Measurements from ENCODE around the gene GRPEL1. TPM values are rescaled to one million over a fixed set of nuclear protein-coding genes. Genes with fewer than 3 reads are reported as not detected.

Gene GRPEL1
- total and polyA plus RNA-seq, 11 donors = 38.6 to 70.8 (median 55.4) TPM

- H3K27me3 ChIP-seq = no peaks in the 10 kb centered on the region
- H3K9me3 ChIP-seq = no peaks in the 10 kb centered on the region
- no peak for ATAC-seq
- no peak overlapping the region for H3K27ac ChIP-seq
- DNase-seq = no peak
- TF ChIP-seq, protein P1, sequence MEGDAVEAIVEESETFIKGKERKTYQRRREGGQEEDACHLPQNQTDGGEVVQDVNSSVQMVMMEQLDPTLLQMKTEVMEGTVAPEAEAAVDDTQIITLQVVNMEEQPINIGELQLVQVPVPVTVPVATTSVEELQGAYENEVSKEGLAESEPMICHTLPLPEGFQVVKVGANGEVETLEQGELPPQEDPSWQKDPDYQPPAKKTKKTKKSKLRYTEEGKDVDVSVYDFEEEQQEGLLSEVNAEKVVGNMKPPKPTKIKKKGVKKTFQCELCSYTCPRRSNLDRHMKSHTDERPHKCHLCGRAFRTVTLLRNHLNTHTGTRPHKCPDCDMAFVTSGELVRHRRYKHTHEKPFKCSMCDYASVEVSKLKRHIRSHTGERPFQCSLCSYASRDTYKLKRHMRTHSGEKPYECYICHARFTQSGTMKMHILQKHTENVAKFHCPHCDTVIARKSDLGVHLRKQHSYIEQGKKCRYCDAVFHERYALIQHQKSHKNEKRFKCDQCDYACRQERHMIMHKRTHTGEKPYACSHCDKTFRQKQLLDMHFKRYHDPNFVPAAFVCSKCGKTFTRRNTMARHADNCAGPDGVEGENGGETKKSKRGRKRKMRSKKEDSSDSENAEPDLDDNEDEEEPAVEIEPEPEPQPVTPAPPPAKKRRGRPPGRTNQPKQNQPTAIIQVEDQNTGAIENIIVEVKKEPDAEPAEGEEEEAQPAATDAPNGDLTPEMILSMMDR (IDR thresholded peaks at IDR 0.05) = no peak
- no peak for TF ChIP-seq POLR2A (IDR thresholded peaks at IDR 0.05)
- no peak overlapping the region for H3K4me3 ChIP-seq
- no peaks in the 10 kb centered on the region for H3K4me1 ChIP-seq
- intact Hi-C loops (cut with DNase I) = no loop called here
- 94 to 97% (median 96%) methylated on average over 12 of the region's 12 CpGs for WGBS, 4 donors
- H3K36me3 ChIP-seq = peaks cover 0 to 75% (median 63%) of the 10 kb centered on the region in 9 donors
These were observed 38.7 kb downstream of the GRPEL1 start for GRCh38 chr4:7029212-7029611.

DNA sequence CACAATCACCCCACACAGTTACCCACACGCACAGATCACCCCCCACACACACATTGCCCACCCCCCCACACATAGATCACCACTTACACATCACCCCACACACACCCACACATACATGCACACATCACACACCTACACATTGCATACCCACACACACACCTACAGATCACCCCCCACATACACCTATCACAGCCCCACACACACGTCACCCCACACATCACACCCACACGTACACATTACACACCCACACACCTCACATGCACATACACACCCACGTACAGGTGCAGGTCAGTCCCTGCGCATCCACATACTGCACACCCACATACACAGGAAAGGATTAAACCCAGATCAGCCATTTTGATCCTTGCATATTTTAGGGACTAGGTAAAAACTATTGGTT is 40.0 kb downstream of the GRPEL1 start:
- H3K27me3 ChIP-seq = no peaks in the 10 kb centered on the region
- no peak for ATAC-seq
- TF ChIP-seq POLR2A (IDR thresholded peaks at IDR 0.05) = no peak
- TF ChIP-seq, protein P1 (IDR thresholded peaks at IDR 0.05) = no peak
- intact Hi-C loops (cut with DNase I) = no loop called here
- no peaks in the 10 kb centered on the region for H3K4me1 ChIP-seq
- H3K9me3 ChIP-seq = no peaks in the 10 kb centered on the region
- no peak overlapping the region for H3K4me3 ChIP-seq
- no peak overlapping the region for H3K27ac ChIP-seq
- DNase-seq = no peak
- WGBS, 4 donors = 79 to 92% (median 91%) methylated on average over 5 of the region's 5 CpGs
- peaks cover 0 to 87% (median 73%) of the 10 kb centered on the region in 9 donors for H3K36me3 ChIP-seq

DNA sequence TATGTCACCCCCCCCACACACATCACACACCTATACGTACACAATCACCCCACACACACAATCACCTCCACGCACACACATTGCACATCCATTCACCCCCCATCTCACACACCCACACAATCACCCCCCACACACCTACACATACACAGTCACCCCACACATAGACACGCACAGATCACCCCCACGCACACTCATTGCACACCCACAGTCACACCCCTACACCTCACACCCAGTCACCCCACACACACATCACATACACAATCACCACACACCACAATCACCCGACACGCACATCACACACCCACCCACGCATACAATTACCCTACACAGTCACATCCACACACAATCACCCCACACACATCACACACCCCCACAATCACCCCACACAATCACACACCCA is 40.6 kb downstream of the GRPEL1 start:
- no peaks in the 10 kb centered on the region for H3K4me1 ChIP-seq
- no peaks in the 10 kb centered on the region for H3K27me3 ChIP-seq
- TF ChIP-seq, protein P1 (IDR thresholded peaks at IDR 0.05) = no peak
- no peak for TF ChIP-seq POLR2A (IDR thresholded peaks at IDR 0.05)
- intact Hi-C loops (cut with DNase I) = no loop called here
- H3K27ac ChIP-seq = no peak overlapping the region
- H3K4me3 ChIP-seq = no peak overlapping the region
- ATAC-seq = no peak
- H3K9me3 ChIP-seq = no peaks in the 10 kb centered on the region
- no peak for DNase-seq
- WGBS, 4 donors = 96 to 99% (median 97%) methylated on average over 7 of the region's 7 CpGs
- peaks cover 0 to 87% (median 70%) of the 10 kb centered on the region in 9 donors for H3K36me3 ChIP-seq

GRCh38 chr4:7026107-7026506 is 41.8 kb downstream of the GRPEL1 start:
- TF ChIP-seq, protein P1 (IDR thresholded peaks at IDR 0.05) = no peak
- TF ChIP-seq POLR2A (IDR thresholded peaks at IDR 0.05) = no peak
- peaks cover 0 to 87% (median 69%) of the 10 kb centered on the region in 9 donors for H3K36me3 ChIP-seq

More at GRCh38 chr4:7026107-7026506, 41.8 kb downstream of the GRPEL1 start:
- Histone ChIP-seq H3K9me3 (no peaks in the 10 kb centered on the region), H3K4me3 (no peak overlapping the region), H3K27ac (no peak overlapping the region), H3K4me1 (no peaks in the 10 kb centered on the region), H3K27me3 (no peaks in the 10 kb centered on the region)
- 93 to 95% (median 95%) methylated on average over 9 of the region's 9 CpGs for WGBS, 4 donors
- DNase-seq (no peak), ATAC-seq (no peak)
- intact Hi-C loops (cut with DNase I) = no loop called here
